ENCODE results near the gene TRUB1.

The TRUB1 gene

DNA sequence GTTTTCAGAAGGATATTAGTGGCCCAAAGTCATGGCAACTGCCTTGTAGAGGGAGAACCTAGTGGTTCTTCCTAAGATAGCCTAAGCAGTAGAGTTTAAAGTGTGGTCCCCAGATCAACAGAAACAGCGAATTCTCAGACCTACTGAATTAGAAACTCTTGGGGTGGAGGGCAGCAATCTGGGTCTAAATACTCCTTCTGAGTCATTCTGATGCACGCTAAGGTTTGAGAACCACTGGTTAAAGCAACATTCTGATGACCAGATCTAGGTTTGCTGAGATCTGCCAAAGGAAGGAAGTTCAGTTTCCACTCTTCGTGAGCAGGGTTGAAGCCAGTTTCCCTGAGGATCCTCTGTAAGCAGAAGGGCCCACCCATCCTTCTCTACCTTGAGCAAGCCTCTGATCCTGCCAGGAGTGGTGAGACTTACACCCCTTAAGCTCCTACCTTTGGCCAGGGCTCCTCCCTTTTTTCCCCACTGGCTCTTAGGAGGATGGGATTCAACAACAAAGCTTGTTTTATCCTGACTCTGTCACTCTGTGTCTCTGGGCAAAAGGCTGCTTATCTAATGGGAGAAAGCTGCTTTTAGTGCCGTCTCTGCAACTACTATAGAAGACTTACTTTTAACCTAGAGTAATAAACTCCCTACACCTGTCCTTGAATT, 26.8 kb upstream of the TRUB1 start:
- Histone ChIP-seq H3K27me3 (ENCODE audit: control insufficient read depth, low read length) (peaks cover 9% of the 10 kb centered on the region), H3K4me3 (ENCODE audit: low read length) (no peak overlapping the region), H3K9me3 (ENCODE audit: control insufficient read depth, insufficient read depth, low read length) (no peaks in the 10 kb centered on the region), H4K20me1 (ENCODE audit: control insufficient read depth, insufficient read depth, low read depth, low read length) (no peaks in the 10 kb centered on the region), H3K36me3 (ENCODE audit: control insufficient read depth, low read length) (no peaks in the 10 kb centered on the region), H3K9me2 (replicated peaks; ENCODE audit: control insufficient read depth, low read length) (no peaks in the 10 kb centered on the region), H3K4me2 (ENCODE audit: low read length) (no peak overlapping the region), H3K4me1 (ENCODE audit: control insufficient read depth, low read length) (no peaks in the 10 kb centered on the region), H3F3A (ENCODE audit: control insufficient read depth, insufficient read depth) (no peaks in the 10 kb centered on the region), H3K27ac (ENCODE audit: low read depth, low read length) (no peak overlapping the region), H3K79me2 (ENCODE audit: control insufficient read depth, low read length) (no peaks in the 10 kb centered on the region)
- no peak for TF ChIP-seq EZH2phosphoT487 (IDR thresholded peaks at IDR 0.05; ENCODE audit: borderline replicate concordance, low read length)
- TF ChIP-seq, protein P1, sequence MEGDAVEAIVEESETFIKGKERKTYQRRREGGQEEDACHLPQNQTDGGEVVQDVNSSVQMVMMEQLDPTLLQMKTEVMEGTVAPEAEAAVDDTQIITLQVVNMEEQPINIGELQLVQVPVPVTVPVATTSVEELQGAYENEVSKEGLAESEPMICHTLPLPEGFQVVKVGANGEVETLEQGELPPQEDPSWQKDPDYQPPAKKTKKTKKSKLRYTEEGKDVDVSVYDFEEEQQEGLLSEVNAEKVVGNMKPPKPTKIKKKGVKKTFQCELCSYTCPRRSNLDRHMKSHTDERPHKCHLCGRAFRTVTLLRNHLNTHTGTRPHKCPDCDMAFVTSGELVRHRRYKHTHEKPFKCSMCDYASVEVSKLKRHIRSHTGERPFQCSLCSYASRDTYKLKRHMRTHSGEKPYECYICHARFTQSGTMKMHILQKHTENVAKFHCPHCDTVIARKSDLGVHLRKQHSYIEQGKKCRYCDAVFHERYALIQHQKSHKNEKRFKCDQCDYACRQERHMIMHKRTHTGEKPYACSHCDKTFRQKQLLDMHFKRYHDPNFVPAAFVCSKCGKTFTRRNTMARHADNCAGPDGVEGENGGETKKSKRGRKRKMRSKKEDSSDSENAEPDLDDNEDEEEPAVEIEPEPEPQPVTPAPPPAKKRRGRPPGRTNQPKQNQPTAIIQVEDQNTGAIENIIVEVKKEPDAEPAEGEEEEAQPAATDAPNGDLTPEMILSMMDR (IDR thresholded peaks at IDR 0.05; ENCODE audit: low read depth, low read length, poor library complexity, severe bottlenecking), result no peak

DNA sequence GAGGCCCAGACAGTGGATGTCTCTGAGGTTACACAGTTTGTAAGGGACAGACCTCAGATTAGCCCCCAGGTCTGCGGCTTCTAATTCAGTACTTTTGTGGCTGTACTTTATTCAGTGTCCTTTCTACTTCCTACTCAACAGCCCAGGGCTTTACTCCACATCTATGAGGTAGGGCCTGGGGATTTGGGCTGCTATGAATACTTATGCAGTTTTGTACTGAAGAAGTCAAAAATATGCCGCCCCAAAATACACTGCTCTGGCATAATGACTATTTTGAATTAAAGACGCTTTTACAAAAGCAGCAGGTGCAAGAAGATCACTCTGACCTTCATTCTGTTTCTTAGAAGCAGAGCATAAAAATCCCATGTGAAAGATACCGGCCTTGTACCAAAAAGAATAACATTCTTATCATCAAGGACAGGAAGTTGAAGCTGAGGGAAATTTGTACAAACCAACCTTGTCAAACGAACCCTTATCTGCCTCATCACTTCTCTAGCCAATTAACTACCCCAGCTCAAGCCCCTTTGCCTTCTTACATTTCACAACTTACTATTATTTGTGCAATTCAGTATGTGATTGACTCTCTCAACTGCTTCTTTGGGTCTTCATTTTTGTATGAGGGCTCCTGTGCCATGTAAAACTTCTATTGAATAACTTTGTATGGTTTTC, 26.1 kb upstream of the TRUB1 start:
- Histone ChIP-seq H3K4me1 (ENCODE audit: control insufficient read depth, low read length) (no peaks in the 10 kb centered on the region), H3K79me2 (ENCODE audit: control insufficient read depth, low read length) (no peaks in the 10 kb centered on the region), H3F3A (ENCODE audit: control insufficient read depth, insufficient read depth) (no peaks in the 10 kb centered on the region), H3K27ac (ENCODE audit: low read depth, low read length) (no peak overlapping the region), H3K27me3 (ENCODE audit: control insufficient read depth, low read length) (peaks cover 6% of the 10 kb centered on the region), H3K9me2 (replicated peaks; ENCODE audit: control insufficient read depth, low read length) (no peaks in the 10 kb centered on the region), H3K9me3 (ENCODE audit: control insufficient read depth, insufficient read depth, low read length) (no peaks in the 10 kb centered on the region), H4K20me1 (ENCODE audit: control insufficient read depth, insufficient read depth, low read depth, low read length) (no peaks in the 10 kb centered on the region), H3K4me3 (ENCODE audit: low read length) (no peak overlapping the region), H3K36me3 (ENCODE audit: control insufficient read depth, low read length) (no peaks in the 10 kb centered on the region), H3K4me2 (ENCODE audit: low read length) (no peak overlapping the region)
- TF ChIP-seq, protein P1 (IDR thresholded peaks at IDR 0.05; ENCODE audit: low read depth, low read length, poor library complexity, severe bottlenecking), result no peak
- no peak for TF ChIP-seq EZH2phosphoT487 (IDR thresholded peaks at IDR 0.05; ENCODE audit: borderline replicate concordance, low read length)

DNA sequence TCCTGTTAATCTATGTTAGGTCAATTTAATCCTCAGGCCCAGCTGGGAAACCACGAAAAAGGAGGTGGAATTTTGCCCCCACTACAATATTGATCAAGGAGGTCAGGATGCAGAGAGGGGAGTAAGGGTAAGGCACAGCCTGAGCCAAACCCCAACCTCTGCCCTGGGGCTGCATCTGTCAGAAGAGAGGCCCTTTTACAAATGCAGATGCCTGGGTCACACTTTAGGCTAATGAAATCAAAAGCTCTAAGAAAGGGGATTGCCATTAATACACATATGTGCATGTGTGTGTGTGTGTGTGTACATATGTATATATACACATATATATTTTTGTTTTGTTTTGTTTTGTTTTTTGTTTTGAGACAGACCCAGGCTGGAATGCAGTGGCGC, 25.5 kb upstream of the TRUB1 start:
- no peaks in the 10 kb centered on the region for H3K4me1 ChIP-seq (ENCODE audit: control insufficient read depth, low read length)
- no peaks in the 10 kb centered on the region for H3K9me2 ChIP-seq (replicated peaks; ENCODE audit: control insufficient read depth, low read length)
- no peak overlapping the region for H3K27ac ChIP-seq (ENCODE audit: low read depth, low read length)
- H3K9me3 ChIP-seq (ENCODE audit: control insufficient read depth, insufficient read depth, low read length), result no peaks in the 10 kb centered on the region
- peaks cover under 1% of the 10 kb centered on the region; the same call in 1 of the 2 replicates for H3K27me3 ChIP-seq (ENCODE audit: control insufficient read depth, low read length)
- no peak overlapping the region for H3K4me2 ChIP-seq (ENCODE audit: low read length)
- no peaks in the 10 kb centered on the region for H4K20me1 ChIP-seq (ENCODE audit: control insufficient read depth, insufficient read depth, low read depth, low read length)
- H3K36me3 ChIP-seq (ENCODE audit: control insufficient read depth, low read length), result no peaks in the 10 kb centered on the region
- H3F3A ChIP-seq (ENCODE audit: control insufficient read depth, insufficient read depth), result no peaks in the 10 kb centered on the region
- no peaks in the 10 kb centered on the region for H3K79me2 ChIP-seq (ENCODE audit: control insufficient read depth, low read length)
- TF ChIP-seq, protein P1 (IDR thresholded peaks at IDR 0.05; ENCODE audit: low read depth, low read length, poor library complexity, severe bottlenecking), result no peak
- no peak for TF ChIP-seq EZH2phosphoT487 (IDR thresholded peaks at IDR 0.05; ENCODE audit: borderline replicate concordance, low read length)
- no peak overlapping the region for H3K4me3 ChIP-seq (ENCODE audit: low read length)
